ENCODE data around the gene SIRT2.

Gene SIRT2

GRCh38 chr19:38853214-38853613, 46.2 kb downstream of the SIRT2 start:
- H3K36me3 ChIP-seq, result peaks cover 6% of the 10 kb centered on the region
- peak overlapping the region; percentile 93 for H3K27ac ChIP-seq
- peak overlapping the region; percentile 81; the same call in 1 of the 2 replicates for H3K4me3 ChIP-seq
- TF ChIP-seq Cebpa-rat (IDR thresholded peaks at IDR 0.05), result no peak
- H3K4me1 ChIP-seq, result peaks cover 55% of the 10 kb centered on the region
- peaks cover 10% of the 10 kb centered on the region for H4K20me1 ChIP-seq
- no peaks in the 10 kb centered on the region for H3K27me3 ChIP-seq
- peaks cover 7% of the 10 kb centered on the region; the same call in 1 of the 2 replicates for H3K9me3 ChIP-seq
- H3K9ac ChIP-seq, result peak overlapping the region; percentile 91
- H3K4me2 ChIP-seq, result peak overlapping the region; percentile 87

GRCh38 chr19:38852231-38853044, 47.0 kb downstream of the SIRT2 start:
- Histone ChIP-seq H3K27me3 (no peaks in the 10 kb centered on the region), H3K9me3 (peaks cover 7% of the 10 kb centered on the region; the same call in 1 of the 2 replicates), H3K4me2 (peak overlapping the region; percentile 87), H3K9ac (peak overlapping the region; percentile 91), H4K20me1 (peaks cover 18% of the 10 kb centered on the region), H3K27ac (peak overlapping the region; percentile 93), H3K36me3 (peaks cover 14% of the 10 kb centered on the region), H3K4me3 (peak overlapping the region; percentile 81), H3K4me1 (peaks cover 55% of the 10 kb centered on the region)
- no peak for TF ChIP-seq Cebpa-rat (IDR thresholded peaks at IDR 0.05)

GRCh38 chr19:38851622-38852230, 47.7 kb downstream of the SIRT2 start:
- Histone ChIP-seq H3K27me3 (no peaks in the 10 kb centered on the region), H3K9ac (peak overlapping the region; percentile 91), H3K4me2 (peak overlapping the region; percentile 98), H3K4me3 (peak overlapping the region; percentile 81), H4K20me1 (peaks cover 25% of the 10 kb centered on the region), H3K9me3 (peaks cover 7% of the 10 kb centered on the region; the same call in 1 of the 2 replicates), H3K27ac (peak overlapping the region; percentile 93), H3K36me3 (peaks cover 21% of the 10 kb centered on the region), H3K4me1 (peaks cover 55% of the 10 kb centered on the region)
- no peak for TF ChIP-seq Cebpa-rat (IDR thresholded peaks at IDR 0.05)

- peak overlapping the region; percentile 91 for H3K9ac ChIP-seq
- H3K27me3 ChIP-seq, result no peaks in the 10 kb centered on the region
- peak overlapping the region; percentile 98 for H3K4me2 ChIP-seq
- H3K4me1 ChIP-seq, result peaks cover 55% of the 10 kb centered on the region
- peak overlapping the region; percentile 93 for H3K27ac ChIP-seq
- H3K4me3 ChIP-seq, result peak overlapping the region; percentile 81
- peaks cover 27% of the 10 kb centered on the region for H3K36me3 ChIP-seq
- H4K20me1 ChIP-seq, result peaks cover 31% of the 10 kb centered on the region
- H3K9me3 ChIP-seq, result peaks cover 3% of the 10 kb centered on the region; the same call in 1 of the 2 replicates
- no peak for TF ChIP-seq Cebpa-rat (IDR thresholded peaks at IDR 0.05)
Observed at GRCh38 chr19:38850976-38851621, 48.3 kb downstream of the SIRT2 start.

GRCh38 chr19:38850436-38850975, 48.9 kb downstream of the SIRT2 start:
- Histone ChIP-seq H3K4me1 (peaks cover 61% of the 10 kb centered on the region), H3K36me3 (peaks cover 33% of the 10 kb centered on the region), H3K9ac (peak overlapping the region; percentile 91), H3K9me3 (no peaks in the 10 kb centered on the region), H3K4me3 (peak overlapping the region; percentile 81), H3K4me2 (peak overlapping the region; percentile 98), H3K27ac (peak overlapping the region; percentile 93), H3K27me3 (no peaks in the 10 kb centered on the region), H4K20me1 (peaks cover 37% of the 10 kb centered on the region)
- no peak for TF ChIP-seq Cebpa-rat (IDR thresholded peaks at IDR 0.05)

GRCh38 chr19:38849860-38850435, 49.5 kb downstream of the SIRT2 start, which contains the start of gene HNRNPL:
HNRNPL (minus strand) TSS chr19:38849986; CDS start chr19:38849966, 20 bp downstream.
- Histone ChIP-seq H3K9ac (peak within 1 kb of the TSS; percentile 100), H3K27me3 (no peaks in the 10 kb centered on the region), H3K36me3 (peaks cover 39% of the 10 kb centered on the region), H4K20me1 (peaks cover 43% of the 10 kb centered on the region), H3K4me1 (peaks cover 66% of the 10 kb centered on the region), H3K9me3 (no peaks in the 10 kb centered on the region), H3K27ac (peak within 1 kb of the TSS; percentile 100), H3K4me2 (peak within 1 kb of the TSS; percentile 99), H3K4me3 (peak within 1 kb of the TSS; percentile 95)
- no peak for TF ChIP-seq Cebpa-rat (IDR thresholded peaks at IDR 0.05)

GRCh38 chr19:38849147-38849859, 50.1 kb downstream of the SIRT2 start:
- Histone ChIP-seq H3K9me3 (no peaks in the 10 kb centered on the region), H3K36me3 (peaks cover 45% of the 10 kb centered on the region), H3K4me1 (peaks cover 72% of the 10 kb centered on the region), H3K4me3 (peak overlapping the region; percentile 95), H4K20me1 (peaks cover 49% of the 10 kb centered on the region), H3K4me2 (peak overlapping the region; percentile 99), H3K27me3 (no peaks in the 10 kb centered on the region), H3K27ac (peak overlapping the region; percentile 100), H3K9ac (peak overlapping the region; percentile 100)
- TF ChIP-seq Cebpa-rat (IDR thresholded peaks at IDR 0.05), result no peak

GRCh38 chr19:38848299-38849146, 50.9 kb downstream of the SIRT2 start:
- H3K9me3 ChIP-seq, result no peaks in the 10 kb centered on the region

More at GRCh38 chr19:38848299-38849146, 50.9 kb downstream of the SIRT2 start:
- peak overlapping the region; percentile 100 for H3K9ac ChIP-seq
- H4K20me1 ChIP-seq, result peaks cover 57% of the 10 kb centered on the region
- peak overlapping the region; percentile 95 for H3K4me3 ChIP-seq
- H3K4me2 ChIP-seq, result peak overlapping the region; percentile 99
- peaks cover 53% of the 10 kb centered on the region for H3K36me3 ChIP-seq
- no peaks in the 10 kb centered on the region for H3K27me3 ChIP-seq
- no peak for TF ChIP-seq Cebpa-rat (IDR thresholded peaks at IDR 0.05)
- peaks cover 72% of the 10 kb centered on the region for H3K4me1 ChIP-seq
- H3K27ac ChIP-seq, result peak overlapping the region; percentile 100

Data from BLaER1 (cell line).